ENCODE measurements around the gene IMP3. TPM values are rescaled to one million over a fixed set of nuclear protein-coding genes. Genes with fewer than 3 reads are reported as not detected.

The IMP3 gene
- total and polyA plus RNA-seq, 9 of the 15 experiments (the other 6 are each of a cell fraction or from before 2014, with no cell fraction given), result 14.5 to 160 (median 74.4) TPM

DNA sequence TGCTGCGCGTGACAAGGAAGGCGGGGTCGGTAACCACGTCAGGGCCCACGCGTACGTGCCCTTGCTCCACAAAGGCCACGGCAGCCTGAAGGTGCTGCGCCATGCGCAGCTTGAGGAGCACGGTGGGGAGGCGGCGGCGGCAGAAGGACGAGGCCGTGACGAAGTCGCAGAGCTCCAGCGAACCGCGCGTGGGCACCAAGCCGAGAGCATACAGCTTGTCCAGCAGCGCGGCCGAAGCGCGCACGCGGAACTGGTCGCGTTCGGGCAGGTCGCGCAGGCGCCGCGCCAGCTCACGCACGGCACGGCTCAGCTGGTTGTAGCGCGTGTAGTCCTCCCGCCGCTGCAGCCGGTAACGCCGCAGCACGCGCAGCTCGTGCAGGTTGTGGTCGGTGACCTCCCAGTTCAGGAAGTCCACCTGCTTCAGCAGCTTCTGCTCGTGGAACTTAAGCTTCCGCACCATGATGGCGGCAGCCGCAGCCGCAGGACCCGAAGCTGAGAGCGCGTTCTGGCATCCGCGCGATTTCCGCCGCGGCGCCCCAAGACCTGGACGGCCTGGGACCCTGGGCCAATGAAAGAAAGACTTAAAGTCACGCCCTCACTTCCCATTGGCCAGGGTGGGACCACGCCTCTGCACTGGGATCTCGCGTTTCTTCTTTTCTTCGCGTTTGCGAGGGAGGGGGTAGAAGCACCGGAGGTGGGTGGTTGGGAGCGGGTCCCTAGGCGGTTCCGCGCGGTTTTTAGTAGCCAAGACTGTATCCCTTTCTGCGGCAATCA lies at the start of gene IMP3 (continued):
- TF ChIP-seq, protein P1, sequence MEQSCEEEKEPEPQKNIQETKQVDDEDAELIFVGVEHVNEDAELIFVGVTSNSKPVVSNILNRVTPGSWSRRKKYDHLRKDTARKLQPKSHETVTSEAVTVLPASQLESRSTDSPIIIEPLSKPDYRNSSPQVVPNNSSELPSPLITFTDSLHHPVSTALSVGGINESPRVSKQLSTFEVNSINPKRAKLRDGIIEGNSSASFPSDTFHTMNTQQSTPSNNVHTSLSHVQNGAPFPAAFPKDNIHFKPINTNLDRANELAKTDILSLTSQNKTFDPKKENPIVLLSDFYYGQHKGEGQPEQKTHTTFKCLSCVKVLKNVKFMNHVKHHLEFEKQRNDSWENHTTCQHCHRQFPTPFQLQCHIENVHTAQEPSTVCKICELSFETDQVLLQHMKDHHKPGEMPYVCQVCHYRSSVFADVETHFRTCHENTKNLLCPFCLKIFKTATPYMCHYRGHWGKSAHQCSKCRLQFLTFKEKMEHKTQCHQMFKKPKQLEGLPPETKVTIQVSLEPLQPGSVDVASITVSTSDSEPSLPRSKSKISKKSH (CRISPR knock-in tag; IDR thresholded peaks at IDR 0.05), result no peak
- TF ChIP-seq SMARCA4 (IDR thresholded peaks at IDR 0.05) (no peak), ZFP30 (CRISPR knock-in tag; IDR thresholded peaks at IDR 0.05; ENCODE audit: borderline replicate concordance) (no peak), ARNT (IDR thresholded peaks at IDR 0.05) (no peak), IRF2 (CRISPR knock-in tag; IDR thresholded peaks at IDR 0.05) (no peak), POLR2AphosphoS5 (IDR thresholded peaks at IDR 0.05; ENCODE audit: control insufficient read depth, insufficient read depth, low read depth, low read length) (peak; percentile 91), ZBED1 (IDR thresholded peaks at IDR 0.05) (peak; percentile 76; the same call in 1 of the 2 replicates), PHF20 (IDR thresholded peaks at IDR 0.05; ENCODE audit: partially characterized antibody) (peak; percentile 64), SAFB2 (IDR thresholded peaks at IDR 0.05; ENCODE audit: borderline replicate concordance, low read depth, low read length, severe bottlenecking) (no peak), ZSCAN32 (CRISPR knock-in tag; IDR thresholded peaks at IDR 0.05) (no peak)
- TF ChIP-seq, protein P2, sequence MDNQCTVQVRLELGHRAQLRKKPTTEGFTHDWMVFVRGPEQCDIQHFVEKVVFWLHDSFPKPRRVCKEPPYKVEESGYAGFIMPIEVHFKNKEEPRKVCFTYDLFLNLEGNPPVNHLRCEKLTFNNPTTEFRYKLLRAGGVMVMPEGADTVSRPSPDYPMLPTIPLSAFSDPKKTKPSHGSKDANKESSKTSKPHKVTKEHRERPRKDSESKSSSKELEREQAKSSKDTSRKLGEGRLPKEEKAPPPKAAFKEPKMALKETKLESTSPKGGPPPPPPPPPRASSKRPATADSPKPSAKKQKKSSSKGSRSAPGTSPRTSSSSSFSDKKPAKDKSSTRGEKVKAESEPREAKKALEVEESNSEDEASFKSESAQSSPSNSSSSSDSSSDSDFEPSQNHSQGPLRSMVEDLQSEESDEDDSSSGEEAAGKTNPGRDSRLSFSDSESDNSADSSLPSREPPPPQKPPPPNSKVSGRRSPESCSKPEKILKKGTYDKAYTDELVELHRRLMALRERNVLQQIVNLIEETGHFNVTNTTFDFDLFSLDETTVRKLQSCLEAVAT (IDR thresholded peaks at IDR 0.05), result no peak; a peak in 1 of 4 replicates
- TF ChIP-seq, protein P3, sequence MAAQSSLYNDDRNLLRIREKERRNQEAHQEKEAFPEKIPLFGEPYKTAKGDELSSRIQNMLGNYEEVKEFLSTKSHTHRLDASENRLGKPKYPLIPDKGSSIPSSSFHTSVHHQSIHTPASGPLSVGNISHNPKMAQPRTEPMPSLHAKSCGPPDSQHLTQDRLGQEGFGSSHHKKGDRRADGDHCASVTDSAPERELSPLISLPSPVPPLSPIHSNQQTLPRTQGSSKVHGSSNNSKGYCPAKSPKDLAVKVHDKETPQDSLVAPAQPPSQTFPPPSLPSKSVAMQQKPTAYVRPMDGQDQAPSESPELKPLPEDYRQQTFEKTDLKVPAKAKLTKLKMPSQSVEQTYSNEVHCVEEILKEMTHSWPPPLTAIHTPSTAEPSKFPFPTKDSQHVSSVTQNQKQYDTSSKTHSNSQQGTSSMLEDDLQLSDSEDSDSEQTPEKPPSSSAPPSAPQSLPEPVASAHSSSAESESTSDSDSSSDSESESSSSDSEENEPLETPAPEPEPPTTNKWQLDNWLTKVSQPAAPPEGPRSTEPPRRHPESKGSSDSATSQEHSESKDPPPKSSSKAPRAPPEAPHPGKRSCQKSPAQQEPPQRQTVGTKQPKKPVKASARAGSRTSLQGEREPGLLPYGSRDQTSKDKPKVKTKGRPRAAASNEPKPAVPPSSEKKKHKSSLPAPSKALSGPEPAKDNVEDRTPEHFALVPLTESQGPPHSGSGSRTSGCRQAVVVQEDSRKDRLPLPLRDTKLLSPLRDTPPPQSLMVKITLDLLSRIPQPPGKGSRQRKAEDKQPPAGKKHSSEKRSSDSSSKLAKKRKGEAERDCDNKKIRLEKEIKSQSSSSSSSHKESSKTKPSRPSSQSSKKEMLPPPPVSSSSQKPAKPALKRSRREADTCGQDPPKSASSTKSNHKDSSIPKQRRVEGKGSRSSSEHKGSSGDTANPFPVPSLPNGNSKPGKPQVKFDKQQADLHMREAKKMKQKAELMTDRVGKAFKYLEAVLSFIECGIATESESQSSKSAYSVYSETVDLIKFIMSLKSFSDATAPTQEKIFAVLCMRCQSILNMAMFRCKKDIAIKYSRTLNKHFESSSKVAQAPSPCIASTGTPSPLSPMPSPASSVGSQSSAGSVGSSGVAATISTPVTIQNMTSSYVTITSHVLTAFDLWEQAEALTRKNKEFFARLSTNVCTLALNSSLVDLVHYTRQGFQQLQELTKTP (IDR thresholded peaks at IDR 0.05; ENCODE audit: low read depth in 1 of 2, partially characterized antibody in 2 of 2), result no peak
- TF ChIP-seq, protein P4, sequence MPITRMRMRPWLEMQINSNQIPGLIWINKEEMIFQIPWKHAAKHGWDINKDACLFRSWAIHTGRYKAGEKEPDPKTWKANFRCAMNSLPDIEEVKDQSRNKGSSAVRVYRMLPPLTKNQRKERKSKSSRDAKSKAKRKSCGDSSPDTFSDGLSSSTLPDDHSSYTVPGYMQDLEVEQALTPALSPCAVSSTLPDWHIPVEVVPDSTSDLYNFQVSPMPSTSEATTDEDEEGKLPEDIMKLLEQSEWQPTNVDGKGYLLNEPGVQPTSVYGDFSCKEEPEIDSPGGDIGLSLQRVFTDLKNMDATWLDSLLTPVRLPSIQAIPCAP (CRISPR knock-in tag; IDR thresholded peaks at IDR 0.05; ENCODE audit: borderline replicate concordance), result no peak
- TF ChIP-seq, protein P5, sequence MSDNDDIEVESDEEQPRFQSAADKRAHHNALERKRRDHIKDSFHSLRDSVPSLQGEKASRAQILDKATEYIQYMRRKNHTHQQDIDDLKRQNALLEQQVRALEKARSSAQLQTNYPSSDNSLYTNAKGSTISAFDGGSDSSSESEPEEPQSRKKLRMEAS (CRISPR knock-in tag; IDR thresholded peaks at IDR 0.05), result peak; percentile 95
- TF ChIP-seq, protein P6, sequence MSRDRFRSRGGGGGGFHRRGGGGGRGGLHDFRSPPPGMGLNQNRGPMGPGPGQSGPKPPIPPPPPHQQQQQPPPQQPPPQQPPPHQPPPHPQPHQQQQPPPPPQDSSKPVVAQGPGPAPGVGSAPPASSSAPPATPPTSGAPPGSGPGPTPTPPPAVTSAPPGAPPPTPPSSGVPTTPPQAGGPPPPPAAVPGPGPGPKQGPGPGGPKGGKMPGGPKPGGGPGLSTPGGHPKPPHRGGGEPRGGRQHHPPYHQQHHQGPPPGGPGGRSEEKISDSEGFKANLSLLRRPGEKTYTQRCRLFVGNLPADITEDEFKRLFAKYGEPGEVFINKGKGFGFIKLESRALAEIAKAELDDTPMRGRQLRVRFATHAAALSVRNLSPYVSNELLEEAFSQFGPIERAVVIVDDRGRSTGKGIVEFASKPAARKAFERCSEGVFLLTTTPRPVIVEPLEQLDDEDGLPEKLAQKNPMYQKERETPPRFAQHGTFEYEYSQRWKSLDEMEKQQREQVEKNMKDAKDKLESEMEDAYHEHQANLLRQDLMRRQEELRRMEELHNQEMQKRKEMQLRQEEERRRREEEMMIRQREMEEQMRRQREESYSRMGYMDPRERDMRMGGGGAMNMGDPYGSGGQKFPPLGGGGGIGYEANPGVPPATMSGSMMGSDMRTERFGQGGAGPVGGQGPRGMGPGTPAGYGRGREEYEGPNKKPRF (IDR thresholded peaks at IDR 0.05; ENCODE audit: low read depth, low read length), result no peak
